HG03139 (cell line): ENCODE measurements around the gene CDK3.
"Not testable (repeated sequence)": the region's sequence is repeated elsewhere in the genome, so short reads cannot be mapped to it uniquely, and the experiment has no call there.

Experiments used
- ATAC-seq: cut with Tn5 transposase; IDR thresholded peaks from one replicate; pipeline ENCODE4 v1.9.1; 2021; ENCODE audit not compliant: unreplicated experiment

CDK3 gene

DNA sequence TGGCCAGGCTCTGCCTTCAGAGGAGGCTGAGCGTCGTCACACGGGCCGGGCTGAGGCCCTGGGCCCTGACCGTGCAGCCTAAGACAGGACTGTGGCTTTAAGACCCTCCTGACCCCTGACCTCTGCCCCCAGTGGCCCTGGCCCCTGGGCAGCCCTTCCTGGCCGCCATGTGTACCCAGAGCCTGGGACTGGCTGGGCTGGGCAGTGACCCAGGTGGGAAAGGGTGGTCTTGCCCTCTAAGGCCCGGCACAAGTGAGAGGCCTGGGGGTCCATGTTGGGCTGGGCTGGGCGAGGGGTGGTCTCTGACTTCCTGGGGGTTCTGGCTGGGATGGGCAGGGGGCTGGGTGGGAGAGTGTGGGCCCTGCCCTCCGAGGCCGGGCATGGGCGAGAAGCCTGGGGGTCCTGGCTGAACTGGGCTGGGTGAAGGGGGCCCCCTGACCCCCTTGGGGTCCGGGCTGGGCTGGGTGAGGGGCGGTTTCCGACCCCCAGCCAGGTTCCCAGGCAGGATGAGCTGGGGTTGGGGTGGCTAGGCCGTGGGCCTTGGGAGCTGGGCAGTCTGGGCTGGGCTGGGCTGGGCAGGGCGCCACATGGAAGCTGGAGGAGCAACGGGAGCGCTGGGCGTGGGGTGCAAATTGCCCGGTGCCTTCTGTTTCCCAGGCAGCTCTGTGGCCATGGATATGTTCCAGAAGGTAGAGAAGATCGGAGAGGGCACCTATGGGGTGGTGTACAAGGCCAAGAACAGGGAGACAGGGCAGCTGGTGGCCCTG, at the start of gene CDK3:
Gene CDK3 (plus strand): TSS at position 101 of the 767 bp plus-strand sequence. CDS start 571 bp downstream, at position 672.
- ATAC-seq: no peak

DNA sequence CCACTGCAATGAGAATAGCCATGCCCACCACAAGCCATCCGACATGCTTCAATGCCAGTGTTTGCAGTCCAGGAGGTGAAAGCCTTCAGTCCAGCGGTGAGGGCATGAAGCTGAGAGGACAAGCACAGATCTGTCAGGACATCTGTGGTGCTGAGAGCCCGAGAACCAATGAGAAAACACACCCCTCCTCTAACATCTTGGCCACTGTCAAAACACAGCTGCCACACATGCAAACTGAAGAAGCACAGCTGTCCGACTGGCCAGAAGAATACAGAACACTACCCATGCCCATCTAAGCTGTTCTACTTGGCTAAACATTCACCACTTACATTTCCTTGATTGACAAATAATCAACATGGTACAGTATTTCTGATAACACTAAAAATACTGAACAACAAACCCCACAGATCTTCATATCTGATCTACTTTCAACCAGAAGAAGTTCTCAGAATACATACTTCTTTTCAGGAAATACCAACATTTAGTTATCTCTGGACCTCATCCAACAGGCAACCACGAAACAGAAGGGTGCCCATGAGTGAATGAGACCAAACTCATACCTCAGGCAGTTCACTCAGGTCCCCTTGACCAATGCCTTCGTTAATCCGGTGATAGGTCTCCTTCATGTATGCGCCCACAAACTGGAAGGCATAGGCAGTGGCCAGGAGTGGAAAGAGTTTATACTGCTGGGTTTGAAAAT, 49.6 kb upstream of the CDK3 start:
- no peak for ATAC-seq

DNA sequence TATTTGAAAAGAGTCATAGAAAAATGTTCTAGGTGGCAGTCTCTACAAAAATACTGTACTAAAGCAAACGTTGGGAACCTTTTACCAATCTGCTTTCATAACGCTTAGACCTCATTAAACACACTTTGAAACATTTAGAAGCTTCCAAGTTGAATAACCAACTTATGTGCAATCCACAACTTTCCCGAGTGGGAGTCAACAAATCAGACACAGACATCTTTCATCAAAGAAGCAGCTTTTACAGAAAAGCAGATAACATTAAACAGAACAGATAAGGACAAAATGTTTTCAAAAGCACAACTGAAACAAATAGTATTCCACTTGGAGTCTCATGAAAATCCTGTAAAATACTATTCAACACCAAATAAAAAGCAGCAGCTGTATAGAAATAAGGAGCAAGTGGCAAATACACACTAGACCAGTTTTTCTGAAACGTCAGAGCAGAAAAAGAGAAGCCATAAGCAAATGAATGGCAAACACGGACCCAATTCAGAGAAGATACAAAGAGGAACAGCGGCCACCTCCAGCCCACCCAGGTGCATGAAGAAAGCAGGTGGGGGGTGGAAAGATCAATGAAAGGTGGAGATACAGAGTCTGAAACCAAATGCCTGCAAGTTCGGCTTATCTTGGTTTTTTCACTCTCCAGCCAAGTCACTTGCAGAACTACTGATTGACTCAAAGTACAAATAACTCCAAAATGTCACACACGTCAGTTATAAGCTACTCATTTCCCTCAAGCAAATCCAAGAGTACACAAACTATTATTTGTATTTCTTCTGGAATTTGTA, 41.4 kb upstream of the CDK3 start:
- ATAC-seq: no peak

DNA sequence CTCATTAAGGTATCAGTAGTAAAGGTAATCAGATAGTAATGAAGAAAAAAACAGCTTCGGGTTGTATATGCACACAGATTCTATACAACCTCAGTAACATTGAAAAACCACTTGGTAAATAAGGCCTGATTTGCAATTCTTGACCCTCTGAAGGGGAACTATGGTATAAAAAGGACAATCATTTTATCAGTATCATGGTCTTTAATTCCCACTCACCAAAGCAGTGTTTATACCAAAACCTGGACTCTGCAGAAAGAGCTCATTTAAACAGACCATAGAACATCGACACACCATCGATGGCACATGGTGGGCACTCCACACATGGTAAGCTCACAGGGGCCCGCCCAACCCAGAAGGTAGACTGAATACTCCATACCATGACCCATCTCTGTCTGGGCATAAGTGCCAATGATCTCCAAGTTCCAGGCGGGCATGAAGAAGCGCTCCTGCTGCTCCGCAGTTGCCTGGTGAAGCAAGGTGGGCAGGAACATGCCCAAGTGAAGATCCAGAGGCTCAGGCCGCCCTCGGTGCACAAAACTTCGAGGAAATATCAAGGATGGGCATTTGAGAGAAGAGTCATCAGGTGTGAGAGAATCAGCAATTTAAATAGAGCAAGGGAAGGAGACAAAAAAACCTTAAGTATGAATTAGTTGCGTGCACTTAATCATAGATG, 40.7 kb upstream of the CDK3 start:
- no peak for ATAC-seq

DNA sequence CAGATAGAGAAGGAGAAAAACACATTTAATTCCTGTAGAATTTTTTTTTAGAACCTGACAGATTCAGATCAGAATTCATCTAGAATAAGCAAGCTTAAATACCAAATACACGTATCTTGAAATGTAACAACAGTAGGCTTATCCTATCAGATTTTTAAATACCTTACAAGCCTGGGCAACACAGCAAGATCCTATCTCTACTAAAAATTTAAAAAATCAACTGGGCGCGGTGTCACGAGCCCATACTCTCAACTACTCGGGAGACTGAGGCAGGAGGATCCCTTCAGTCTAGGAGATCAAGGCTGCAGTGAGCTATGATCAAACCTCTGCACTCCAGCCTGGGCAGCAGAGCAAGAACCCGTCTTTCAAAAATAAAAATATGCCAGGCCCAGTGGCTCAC, 35.2 kb upstream of the CDK3 start:
- ATAC-seq: no peak

DNA sequence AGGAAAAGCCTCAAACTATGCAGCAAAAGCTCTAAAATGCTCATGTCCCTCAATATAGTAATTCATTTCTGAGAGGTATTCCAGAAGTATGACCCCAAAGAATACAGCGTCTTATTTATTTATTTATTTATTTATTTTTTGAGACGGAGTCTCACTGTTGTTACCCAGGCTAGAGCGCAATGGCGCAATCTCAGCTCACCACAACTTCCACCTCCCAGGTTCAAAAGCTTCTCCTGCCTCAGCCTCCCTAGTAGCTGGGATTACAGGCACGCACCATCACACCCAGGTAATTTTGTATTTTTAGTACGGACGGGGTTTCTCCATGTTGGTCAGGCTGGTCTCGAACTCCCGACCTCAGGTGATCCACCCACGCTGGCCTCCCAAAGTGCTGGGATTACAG, 31.6 kb upstream of the CDK3 start:
- ATAC-seq: not testable (repeated sequence)

DNA sequence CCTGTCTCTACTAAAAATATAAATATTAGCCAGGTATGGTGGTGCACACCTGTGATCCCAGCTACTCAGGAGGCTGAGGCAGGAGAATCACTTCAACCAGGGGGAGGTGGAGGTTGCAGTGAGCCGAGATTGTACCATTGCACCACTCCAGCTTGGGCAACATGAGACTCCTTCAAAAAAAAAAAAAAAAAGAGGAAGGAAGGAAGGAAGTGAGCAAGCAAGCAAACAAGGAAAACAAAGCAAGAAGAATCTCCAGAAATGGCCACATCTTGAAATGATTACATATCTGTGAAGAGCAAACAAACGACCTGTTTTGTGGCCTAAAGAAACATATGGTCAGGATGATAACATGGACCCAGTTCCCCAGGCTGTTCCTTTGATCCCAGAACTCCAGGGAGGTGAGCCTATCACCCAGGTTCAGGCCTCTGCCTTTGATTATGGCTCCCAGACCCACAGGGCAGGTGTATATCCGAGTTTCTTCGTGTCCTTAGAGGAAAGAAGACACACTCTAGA, 30.6 kb upstream of the CDK3 start:
- no peak for ATAC-seq

DNA sequence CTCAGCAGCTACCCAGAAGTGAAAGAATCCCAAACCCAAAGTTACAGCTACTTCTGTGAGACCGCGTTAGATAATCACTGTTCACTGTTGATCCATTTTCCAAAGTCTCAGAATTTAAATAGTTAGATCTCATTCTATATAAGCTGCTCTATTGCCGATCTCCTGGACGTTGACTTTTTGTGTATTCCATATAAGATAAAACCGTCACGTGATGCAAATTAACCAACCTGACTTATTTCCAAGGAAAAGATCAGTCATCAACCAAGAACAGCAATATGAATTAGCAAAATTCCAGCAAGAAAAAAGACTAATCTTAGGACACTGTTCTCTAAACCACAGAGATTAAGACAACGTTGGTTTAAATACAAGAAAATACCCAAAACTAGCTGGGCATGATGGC, 30.0 kb upstream of the CDK3 start:
- no peak for ATAC-seq

DNA sequence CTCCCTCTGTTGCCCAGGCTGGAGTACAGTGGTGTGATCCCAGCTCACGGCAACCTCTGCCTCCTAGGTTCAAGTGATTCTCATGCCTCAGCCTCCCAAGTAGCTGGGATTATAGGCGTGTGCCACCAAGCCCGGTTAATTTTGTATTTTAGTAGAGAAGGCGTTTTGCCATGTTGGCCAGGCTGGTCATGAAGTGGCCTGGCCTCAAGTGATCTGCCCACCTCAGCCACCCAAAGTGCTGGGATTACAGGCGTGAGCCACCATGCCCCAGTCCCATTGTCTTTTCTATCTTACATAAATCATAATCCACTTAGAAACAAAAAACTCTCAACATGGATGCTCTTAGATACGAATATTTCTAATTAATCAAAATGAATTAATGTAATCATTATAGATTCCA, 25.5 kb upstream of the CDK3 start:
- not testable (repeated sequence) for ATAC-seq

DNA sequence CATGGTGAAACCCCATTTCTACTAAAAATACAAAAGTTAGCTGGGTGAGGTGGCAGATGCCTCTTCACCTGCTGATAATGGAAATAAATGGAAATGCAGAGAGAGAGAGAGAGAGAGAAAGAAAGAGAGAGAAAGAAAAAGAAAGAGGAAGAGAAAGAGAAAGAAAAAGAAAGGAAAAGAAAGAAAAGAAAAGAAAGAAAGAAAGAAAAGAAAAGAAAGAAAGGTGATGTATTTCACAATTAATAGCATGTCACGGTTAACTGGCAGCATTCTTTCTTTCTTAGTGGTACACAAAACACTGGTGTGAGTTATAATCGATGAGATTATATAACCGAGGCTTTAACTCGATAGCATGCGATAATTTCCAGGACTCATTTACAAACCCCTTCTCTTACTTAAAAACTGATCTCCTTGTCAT, 24.9 kb upstream of the CDK3 start:
- no peak for ATAC-seq

DNA sequence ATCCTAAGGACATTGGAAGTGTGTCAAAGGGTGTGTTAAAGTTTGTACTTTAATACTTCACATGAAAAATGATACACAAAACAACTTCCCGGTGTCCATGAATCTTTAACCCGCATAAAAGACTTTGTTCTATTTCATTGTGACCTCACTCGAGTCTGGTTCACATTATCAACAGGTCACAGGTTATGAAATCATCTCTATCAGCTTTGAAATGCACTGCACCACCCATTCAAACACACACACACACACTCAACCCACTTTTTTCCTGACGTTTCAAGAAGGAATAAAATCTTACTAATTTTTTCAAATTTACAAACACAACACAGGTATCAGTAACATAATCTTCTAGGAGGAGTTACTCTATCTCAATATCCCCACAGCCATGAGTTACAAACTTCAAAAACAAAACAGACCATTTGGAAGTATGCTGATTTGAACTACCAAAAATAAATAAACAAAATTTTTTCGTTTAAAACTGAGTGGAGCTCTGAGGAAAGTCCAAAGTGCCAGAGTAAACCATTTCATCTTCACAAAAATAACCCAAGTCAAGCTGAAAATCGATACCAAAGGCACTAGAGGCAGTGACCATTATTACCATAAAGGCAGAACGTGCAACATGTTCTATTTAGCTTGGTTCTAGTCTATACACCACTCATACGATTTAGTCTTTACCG, 24.3 kb upstream of the CDK3 start:
- ATAC-seq: no peak

DNA sequence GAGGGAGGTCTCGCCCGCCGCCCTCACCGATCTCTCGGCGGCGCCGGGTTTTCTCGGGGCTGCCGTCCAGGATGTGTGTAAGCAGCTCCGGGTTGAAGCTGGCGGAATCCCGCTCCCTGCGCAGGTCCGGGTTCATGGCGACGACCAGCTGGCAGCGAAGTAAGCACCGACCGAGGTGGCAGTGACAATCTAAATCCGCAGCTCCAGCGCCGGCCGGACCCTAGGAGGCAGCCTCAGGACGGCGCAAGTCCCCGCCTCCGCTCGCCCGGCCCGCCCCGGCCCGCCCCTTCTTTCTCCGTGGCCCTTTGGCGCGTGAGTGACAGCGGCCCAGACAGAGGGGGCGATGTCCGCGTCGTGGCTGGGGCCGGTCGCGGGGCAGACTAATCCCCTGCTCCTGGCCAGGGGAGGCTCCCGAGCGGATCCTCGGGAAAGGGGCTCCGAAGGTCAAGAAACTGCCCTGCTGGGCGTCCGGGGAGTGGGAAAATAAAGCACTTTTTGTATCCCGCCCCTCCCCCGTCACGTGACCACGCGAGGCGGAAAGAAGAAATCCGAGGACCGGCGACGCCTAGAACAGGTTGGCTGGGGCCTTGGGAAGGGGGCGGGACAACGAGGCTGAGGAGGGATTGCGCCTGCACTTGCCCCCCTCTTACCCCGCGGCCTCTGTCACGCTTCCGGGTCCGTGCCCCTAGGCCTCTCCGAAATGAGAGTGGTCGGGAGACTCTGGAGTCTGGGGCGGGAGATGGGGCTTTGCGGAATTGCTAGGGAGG, 21.5 kb upstream of the CDK3 start, which contains the start of the genes ACOX1 and TEN1:
Gene ACOX1 (minus strand): TSS at position 229 of the 767 bp plus-strand sequence. CDS start 93 bp downstream, at position 136.
Gene TEN1 (plus strand): TSS at position 303 of the 767 bp plus-strand sequence. CDS start 6,953 bp downstream, outside the sequence.
- peak; percentile 92 for ATAC-seq

DNA sequence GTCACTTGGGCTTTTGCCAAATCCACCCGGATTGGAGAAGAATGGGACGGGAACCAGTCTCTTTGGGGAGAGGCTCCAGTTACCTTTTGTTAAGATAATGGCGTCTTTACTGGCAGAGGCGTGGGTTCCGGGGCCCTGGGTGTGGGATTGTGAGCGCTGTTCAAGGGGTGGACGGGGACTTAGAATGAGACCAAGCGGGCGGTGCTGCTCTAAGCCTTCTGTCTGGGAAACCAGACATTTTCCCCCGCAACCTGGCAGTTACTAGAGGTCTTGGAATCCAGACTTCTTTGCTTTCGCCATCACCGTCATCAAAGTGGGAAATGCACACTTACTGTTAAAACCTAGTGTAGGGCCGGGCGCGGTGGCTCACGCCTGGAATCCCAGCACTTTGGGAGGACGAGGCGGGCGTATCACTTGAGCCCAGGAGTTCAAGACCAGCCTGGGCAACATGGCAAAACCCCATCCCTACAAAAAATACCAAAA, 20.9 kb upstream of the CDK3 start:
- ATAC-seq: peak; percentile 20

DNA sequence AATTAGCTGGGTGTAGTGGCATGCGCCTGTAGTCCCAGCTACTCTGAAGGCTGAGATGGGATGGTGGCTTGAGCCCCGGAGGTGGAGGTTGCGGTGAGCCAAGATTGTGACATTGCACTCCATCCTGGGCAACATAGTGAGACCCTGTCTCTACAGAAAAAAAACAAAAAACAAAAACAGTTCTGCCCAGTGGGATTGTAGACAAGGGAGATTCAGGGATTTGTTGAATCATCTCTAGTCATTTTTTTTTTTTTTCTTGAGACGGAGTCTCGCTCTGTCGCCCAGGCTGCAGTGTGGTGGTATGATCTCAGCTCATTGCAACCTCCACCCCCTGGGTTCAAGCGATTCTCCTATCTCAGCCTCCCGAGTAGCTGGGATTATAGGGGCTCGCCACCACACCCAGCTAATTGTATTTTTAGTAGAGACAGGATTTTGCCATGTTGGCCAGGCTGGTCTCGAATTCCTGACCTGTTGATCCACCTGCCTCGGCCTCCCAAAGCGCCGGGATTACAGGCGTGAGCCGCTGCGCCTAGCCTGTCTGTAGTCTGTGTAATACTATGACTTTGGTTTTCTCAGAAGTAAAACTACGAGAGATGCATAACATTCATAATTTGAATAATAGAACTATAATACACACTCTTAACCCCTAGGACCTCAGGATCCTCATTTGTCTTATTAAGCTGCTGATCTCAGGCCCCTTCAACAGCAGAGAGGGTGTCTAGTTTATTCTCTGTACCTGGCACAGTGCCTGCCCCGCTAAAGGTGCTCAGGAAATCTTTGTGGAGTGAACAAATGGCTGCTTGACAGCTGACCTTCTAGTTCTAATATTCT, 20.3 kb upstream of the CDK3 start:
- no peak for ATAC-seq

DNA sequence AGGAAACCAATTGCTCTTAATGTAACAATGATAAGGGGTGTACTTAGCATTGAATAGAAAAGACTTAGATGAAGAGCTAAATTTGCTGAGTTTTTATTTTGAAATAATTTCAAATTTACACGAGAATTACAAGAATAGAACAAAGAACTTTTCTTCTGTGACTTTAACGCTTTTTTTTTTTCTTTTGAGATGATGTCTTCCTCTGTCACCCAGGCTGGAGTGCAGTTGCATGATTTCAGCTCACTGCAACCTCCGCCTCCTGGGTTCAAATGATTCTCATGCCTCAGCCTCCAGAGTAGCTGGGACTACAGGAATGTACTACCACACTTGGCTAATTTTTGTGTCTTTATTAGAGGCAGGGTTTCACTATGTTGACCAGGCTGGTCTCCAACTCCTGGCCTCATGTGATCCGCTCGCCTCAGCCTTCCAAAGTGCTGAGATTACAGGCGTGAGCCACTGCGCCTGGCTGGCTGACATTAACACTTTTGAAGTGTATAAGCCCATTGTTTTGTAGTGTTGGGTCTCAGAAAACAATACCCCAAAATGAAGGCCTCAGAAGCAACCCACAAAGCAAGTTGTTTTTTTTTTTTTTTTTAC, 19.5 kb upstream of the CDK3 start:
- no peak for ATAC-seq

DNA sequence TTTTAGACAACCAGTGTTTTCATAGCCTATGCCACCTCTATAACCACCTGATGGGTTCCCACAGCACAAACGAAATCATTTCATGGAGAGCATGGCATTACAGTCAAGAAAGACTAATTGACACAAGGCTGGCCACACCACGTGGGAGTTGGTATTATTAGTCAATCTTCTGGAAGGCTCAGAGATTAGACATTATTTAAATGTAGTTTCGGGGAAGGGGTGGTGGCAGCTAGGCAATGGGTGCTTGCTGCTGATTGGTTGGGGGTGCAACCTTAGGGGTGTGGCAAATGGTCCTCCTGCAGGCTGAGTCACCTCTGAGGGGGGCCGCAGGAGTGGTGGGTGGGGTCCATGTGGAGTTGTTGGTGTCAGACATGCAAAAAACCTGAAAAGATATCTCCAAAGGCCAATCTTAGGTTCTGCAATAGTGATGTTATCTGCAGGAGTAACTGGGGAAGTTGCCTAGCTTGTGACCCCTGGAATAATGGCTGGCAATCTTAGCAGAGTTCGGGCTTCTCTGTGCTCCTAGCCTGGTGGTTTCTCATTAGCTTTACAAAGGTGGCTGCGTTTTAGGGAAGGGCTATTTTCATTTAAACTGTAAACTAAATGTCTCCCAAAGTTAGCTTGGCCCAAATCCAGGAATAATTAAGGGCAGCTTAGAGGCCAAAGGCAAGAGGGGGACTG, 17.0 kb upstream of the CDK3 start:
- no peak for ATAC-seq

DNA sequence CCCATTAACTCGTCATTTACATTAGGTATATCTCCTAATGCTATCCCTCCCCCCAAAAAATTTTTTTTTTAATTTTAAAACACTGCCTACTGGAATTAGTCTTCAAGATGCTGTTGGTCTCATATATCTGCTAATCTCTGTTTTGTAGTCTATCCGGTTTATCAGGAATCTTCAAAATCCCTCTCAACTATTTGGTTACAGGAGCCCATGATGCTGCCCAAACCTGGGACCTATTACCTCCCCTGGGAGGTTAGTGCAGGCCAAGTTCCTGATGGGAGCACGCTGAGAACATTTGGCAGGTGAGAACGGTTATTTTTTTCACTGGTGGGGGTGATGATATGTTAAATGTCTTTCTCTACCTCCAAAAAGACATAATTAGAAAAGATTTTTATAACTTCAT, 14.7 kb upstream of the CDK3 start:
- ATAC-seq: no peak
